GM15510 (cell line): ENCODE data around the gene DEFB113.

Experiments
- POLR2A ChIP-seq: IDR thresholded peaks from 3 replicates; pipeline ENCODE4 v1.6.1; 2011; ENCODE audit warnings: borderline replicate concordance; ENCODE audit not compliant: insufficient read length; ENCODE audit errors: extremely low read depth

Gene DEFB113

DNA sequence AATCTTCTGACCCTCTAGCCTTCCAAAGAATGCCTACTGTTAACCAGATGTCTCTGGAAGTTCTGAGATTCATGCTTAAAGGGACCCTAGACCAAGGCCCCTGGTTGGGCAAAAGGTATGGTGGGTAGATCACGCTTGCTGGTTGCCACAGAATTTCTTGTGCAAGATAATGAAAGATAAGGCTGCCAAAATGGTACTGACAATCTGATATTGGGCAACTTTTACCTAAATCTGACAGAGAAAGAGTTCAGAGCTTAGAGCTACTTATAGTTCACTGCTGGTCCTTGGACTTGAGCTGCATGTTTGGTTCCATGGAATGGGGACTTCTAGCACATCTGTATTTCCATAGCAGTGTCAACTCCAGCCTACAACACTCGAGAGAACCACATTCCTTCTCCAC lies 17.5 kb downstream of the DEFB113 start:
- TF ChIP-seq POLR2A: no peak

DNA sequence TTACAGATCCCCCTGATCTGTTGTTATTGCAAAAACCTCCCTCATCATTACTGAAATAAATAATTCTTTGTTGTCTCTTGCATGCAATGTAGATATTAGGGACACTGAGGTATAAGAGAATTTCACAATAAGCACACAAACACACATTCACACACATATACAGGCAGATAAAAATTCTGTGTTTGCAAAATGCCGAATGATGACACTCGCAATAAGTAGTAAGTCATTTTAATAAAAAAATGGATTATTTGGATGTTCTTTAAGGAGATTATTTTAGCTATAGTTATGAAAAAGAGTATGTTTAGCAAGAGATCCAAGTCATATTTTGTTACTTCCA lies 19.0 kb downstream of the DEFB113 start:
- TF ChIP-seq POLR2A: no peak

DNA sequence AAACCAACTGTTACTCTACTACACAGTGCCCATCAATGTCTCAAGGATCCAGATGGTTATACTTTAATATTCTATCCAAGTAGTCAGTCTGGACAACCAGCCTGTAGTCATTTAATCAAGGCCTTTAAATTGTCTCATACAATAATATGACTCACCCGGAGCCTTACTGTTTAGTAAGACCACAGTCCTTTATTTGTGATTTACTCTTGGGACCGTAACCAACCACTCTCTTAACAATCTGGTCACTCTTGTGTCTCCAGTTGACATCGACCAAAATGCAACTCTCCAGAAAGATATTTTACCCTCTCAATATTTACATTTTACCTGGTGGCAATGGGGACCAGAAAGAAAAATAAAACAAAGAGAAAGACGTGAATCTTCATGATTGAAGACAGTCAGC lies 20.4 kb downstream of the DEFB113 start:
- no peak for TF ChIP-seq POLR2A

DNA sequence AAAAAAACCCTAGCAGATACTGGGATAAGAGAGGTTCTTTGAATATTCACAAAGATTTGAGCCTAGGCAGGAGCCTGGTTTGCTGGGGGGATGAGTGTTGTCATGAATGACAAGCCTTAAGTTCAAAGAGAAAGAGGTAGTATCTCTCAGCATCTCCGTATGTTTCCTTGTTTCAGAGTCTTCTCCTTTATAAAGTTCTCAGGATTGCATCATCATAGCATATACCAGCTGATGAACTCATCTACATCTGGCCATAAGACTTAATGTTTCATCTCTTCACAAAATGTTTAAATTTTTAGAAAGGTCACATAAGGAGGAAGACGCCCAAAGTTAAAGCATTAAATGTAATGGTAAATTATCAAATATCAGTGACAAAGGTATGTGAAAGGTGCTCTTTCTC lies 22.6 kb downstream of the DEFB113 start:
- TF ChIP-seq POLR2A: no peak

DNA sequence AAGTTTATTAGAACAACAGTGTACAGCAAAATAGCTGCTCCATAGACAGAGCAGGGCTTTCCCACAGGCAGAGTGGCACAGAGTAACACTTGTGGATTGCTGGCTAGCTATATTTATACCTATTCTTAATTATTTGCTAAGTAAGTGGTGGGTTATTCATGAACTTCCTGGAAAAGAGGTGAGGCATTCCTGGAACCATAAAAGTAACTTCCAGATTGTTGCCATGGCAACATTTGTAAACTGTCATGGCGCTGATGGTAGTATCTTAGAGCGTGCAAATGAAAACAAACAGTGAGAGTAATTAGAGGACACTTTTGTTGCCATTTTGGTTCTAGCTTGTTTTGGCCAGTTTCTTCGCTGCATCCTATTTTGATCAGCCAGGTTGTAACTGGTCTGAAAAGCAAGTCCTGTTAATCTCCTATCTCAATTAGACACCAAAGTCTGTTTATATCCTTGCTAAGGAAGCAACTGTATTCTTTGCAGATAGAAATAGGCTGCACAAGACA lies 29.4 kb downstream of the DEFB113 start:
- TF ChIP-seq POLR2A: no peak

DNA sequence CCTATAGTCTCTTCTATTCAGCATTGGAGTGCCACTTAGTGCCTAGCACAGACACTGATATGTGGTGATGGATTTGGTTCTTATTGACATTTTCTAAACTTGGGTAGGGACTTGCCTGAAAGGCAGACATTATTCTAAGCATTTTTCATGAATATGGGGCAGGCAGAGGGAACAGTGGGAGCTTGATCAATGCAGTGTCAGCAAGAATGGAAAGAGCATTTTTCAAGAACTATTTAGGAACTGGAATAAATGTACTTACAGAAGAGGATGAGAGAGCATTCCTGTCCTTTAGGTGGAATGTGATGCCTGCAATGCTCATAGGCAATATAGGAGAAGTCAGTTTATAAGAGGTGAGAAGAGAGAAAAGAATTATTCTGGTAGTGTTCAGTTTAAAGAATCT lies 31.6 kb downstream of the DEFB113 start:
- no peak for TF ChIP-seq POLR2A

DNA sequence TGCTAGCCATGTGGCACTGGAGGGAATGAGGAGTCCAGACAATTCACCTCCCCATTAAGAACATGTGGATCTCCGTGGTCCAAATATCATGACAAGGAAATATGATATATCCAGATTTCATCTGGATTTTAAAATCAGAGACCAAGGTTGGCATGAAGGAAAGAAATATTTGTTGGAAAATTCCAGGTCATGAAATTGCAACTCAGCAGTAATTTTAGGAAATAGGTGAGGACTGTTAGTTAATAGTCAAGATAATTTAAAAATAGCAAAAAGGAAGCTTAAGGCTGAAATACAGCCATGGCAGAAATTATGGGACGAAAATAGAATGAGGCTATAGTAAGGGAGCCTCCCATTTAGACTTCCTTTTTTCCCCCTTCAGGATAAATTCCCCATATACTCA lies 32.4 kb downstream of the DEFB113 start:
- TF ChIP-seq POLR2A: no peak

DNA sequence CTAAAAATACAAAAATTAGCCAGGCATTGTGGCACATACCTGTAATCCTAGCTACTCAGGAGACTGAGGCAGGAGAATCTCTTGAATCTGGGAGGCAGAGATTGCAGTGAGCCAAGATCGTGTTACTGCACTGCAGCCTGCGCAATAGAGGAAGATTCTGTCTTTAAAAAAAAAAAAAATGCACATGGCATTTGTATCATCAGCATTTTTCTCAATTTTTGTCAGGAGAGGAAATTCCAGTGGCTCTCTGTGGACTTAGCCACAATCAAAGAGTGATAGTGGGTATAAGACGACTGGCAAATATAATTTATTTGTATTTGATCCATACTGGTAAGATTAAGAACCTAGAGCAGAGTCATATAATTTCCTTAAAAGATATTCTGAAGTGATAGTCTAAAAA lies 34.0 kb downstream of the DEFB113 start:
- no peak for TF ChIP-seq POLR2A

DNA sequence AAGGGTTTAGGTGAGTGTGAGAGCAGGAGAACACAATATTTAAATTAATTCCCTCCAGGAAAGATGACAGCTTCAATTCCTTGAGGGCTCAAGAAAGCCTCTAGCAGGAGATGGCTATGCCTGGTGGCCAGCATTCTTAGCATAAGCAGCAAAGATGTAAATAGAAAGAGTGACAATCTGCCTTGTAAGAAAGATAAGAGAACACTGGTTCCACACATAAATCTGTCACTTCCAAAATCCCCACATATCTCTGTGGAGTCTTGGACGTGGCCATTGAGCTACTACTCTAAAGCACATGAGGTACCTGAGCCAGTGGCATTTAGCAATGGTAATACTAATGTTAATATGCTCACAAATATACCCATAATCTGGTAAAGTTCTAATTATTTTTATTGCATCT lies 34.7 kb downstream of the DEFB113 start:
- TF ChIP-seq POLR2A: no peak

DNA sequence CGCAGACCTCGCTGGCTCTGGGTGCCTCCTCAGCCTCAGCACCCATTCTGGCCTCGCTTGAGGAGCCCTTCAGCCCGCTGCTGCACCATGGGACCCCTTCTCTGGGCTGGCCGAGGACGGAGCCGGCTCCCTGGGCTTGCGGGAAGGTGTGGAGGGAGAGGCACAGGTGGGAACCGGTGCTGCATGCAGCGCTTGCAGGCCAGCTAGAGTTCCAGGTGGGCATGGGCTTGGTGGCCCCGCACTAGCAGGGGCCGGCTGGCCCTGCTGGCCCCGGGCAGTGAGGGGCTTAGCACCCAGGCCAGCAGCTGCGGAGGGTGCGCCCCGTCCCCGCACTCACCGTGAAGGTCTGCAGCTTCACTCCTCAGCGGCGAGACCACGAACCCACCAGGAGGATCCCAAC lies 35.9 kb downstream of the DEFB113 start:
- no peak for TF ChIP-seq POLR2A

DNA sequence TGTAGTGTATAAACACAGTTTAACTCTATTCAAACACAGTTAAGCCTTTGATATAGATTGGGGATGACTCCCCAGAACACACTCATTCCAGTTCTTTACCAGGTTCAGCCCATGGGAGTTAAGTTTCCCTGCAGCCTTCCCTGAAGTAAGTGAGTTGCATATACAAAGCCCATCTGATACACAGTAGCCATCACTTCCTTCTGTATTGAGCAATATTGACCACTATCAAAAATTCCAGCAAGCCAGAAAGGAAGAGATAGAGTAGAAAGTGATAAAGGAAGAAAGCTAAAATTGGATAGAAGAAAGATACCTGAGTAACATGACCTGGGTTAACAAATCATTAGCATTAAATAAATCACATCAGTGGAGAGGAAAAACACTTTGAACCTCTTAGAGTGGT lies 40.1 kb downstream of the DEFB113 start:
- TF ChIP-seq POLR2A: no peak

DNA sequence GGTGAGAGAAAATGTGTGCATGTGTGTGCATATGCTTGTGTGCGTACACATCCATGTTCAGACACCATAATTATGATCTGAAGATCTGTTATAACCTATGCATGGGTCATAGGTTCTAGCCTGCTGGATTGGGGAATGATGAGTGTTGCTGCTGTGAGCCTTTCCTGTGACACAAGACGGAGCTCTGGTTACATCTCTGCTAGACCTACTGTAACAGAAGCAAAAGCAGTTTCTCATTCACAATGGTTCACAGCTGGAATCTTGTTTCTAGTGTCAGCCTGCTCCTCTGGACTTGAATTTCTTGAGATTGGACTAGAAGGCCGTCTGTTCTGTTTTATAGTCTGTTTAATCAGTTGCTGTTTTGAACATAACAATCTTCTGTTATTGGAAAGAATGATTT lies 45.6 kb downstream of the DEFB113 start:
- no peak for TF ChIP-seq POLR2A

DNA sequence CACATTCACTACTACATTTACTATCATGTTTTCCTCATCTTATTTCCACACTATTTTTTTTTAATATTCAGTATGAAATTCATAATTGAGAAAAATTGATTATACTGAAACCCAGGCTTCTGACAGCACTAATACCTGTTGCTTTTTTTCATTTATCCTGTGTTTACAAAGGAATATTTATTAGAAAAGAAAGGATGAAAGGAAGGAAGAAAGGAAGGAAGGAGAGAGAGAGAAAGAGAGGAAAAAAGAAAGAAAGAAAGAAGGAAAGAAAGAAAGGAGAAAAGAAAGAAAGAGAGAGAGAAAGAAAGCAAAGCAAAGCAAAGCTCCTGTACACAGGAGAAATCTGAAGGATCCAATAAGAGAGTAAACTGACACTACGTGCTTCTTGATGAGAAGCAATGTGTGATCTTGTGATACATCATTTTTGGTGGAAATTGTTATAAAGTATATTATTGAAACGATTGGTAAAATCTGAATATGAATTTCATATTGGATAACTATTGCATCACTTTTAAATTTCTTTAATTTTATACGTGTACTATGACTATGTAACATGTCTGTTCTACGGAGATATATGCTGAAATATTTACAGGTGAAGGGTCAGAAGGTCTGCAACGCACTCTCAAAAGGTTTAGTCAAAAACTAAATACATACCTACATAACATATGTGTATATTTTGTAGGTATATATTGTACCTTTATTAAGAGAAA lies 49.3 kb downstream of the DEFB113 start:
- TF ChIP-seq POLR2A: no peak

DNA sequence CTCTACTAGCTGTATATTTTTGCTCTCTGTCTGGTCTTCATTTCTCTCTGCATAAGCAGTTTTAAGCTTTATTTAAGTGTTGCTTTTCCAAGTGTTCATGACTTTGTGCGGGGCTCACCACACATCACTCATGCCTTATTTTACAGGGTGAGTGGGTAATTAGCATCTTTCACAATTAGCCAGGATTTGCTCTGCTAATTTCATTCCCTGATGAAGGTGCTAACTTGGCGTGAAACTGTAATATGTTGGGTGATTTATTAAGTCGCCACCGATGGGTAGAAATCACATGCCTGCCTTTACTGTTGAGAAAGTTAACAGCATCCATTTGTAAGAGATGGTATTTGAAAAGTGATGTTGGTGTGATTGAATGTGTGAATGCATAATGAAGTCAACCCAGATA lies 50.2 kb downstream of the DEFB113 start:
- no peak for TF ChIP-seq POLR2A

DNA sequence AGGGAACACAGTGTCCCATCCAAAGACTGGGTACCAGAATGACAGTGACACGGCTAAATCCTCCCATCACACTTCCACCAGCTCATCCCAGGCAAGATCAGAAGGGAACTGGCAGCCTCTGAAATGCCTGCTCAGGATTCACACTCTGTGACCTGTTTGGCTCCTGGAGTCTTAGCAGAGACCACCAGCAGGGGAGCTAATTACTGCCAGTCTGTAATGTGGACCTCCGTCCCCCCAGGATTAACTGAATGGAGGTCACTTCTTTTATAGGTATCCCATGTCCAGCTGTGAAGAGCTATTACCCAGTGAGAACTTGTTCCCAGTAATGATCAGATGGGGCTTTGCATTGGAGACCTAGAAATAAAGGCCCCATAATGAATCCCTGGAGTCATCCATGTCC lies 50.6 kb downstream of the DEFB113 start:
- no peak for TF ChIP-seq POLR2A
